HG02870 (cell line): Measurements from ENCODE around the gene PERM1.

Experiments
- ATAC-seq: cut with Tn5 transposase; IDR thresholded peaks from one replicate; pipeline ENCODE4 v1.9.1; 2021; ENCODE audit warnings: mild to moderate bottlenecking, moderate library complexity; ENCODE audit not compliant: unreplicated experiment

PERM1 gene

DNA sequence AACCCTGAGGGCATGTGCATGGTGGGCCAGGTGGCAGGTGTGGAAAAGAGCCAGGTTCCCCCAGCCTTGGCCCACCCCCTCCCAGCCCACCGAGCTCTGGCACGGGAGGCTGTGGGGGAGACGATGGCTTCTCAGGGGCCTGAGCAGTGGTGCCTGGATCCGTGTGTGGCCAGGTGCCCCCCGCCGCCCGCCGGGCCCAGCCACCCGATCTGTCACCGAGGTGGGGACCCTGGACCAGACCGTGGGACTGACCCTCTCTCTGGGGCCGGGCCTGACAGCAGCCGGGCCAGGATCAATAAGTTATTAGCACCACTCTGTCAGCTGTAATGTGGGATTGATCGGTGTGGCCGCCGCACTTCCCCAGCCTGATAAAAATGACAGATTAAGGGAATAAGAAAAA is 44.4 kb downstream of the PERM1 start:
- ATAC-seq = no peak

DNA sequence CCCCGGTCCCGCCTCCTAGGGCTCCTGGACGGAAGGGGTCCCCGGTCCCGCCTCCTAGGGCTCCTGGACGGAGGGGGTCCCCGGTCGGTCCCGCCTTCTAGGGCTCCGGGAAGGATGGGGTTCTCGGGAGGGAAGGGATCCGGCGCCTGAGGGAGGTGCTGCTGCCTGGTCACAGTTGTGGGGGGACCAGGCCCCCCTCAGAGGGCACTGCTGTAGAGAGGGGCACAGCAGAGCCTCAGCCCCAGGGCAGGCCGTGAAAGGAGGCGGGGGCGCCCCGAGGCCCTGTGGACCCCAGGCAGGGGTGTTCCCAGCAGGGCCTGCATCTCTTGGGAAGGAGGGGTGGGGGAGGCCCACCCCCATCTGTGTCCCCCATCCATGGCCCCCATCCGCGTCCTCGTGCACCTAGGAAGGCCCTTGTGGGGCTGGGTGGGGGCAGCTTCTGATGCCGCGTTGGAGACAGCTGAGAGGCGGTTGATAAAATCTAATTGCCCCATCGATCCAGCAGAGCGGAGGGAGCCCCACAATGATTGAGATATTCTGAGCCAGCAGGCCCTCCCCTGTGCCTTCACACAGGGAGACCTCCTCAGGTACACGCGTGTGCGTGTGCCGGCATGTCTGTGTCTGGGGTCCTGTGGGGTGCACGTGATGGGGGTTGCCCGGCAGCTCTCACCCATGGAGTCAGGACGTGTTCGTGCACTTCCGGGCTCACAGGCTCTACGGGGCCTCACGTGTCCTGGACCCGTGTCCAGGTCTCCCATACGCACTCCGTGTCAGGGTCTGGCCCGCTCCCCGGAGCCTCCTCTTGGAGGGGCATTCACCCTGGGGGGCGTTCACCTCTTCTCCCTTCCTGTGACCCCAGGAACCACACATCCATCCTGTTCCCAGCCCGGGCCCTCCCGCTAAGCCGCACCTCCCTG is 45.3 kb downstream of the PERM1 start:
- ATAC-seq = no peak

DNA sequence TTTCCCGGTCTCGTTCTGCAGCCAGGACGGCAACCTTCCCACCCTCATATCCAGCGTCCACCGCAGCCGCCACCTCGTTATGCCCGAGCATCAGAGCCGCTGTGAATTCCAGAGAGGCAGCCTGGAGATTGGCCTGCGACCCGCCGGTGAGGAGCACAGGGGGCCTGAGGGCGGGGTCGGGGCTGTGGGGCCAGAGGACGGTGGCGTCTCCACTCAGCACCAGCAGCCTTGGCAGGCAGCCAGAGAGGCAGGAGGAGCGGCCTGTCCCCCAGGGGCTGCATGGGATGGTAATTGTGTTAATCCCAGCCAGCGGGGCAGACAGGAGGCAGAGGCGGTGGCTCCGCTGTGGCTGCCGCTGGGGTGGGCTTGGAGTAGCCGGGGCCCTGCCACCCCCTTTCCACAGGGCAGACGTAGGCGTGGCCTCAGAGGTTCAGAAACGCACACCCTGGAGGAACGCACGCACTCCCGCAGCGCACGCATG is 46.1 kb downstream of the PERM1 start:
- ATAC-seq = no peak

DNA sequence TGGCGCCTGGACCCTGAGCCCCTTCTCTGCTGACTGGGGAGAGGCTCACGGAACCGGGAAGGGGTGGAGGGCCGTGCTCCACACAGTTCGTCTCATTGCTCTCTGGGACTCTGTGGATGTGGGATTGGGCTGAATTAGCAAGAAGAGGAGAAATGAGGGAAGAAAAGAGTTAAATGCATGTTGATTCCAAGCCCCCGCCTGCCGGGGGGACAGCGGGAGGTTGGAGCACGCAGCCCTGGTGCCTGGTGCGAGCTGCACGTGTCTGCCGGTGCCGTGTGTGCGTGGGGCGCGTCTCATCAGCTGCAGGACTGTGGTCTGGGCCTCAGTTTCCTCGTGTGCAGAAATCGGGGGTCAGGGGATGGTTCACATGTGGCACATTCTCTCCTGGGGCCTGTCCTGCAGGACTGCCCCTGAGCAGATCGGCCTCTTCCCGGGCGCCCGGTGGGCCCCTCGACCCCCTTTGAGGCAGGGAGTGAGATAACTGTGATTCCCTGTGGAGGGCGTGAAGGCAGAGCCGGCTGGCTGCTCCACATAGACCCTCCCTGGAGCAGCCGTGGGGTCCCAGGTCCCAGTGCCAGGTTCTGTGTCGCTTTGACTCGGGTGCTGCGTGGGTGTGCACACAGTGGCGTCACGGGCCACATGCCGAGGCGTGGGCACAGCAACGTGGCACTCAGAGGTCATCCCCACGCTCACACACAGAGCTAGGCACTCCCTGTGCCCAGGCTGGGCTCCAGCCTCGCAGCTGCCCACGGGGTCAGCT is 46.7 kb downstream of the PERM1 start:
- no peak for ATAC-seq

DNA sequence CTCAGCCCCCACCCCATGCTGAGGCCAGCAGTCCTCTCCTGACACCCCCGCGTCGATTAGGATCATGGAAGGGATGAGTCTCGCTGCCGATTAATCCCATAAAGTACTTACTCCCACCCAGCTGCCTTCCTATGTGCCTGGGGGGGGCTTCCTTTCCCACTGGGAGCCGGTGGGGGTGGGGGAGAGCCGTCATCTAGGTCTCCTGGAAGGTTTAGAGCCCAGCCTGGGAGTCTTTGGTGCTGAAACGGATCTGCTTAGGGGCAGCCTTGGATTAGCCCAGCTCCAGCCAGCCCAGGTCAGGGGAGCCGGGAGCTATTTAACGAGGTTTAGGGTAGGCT is 48.3 kb downstream of the PERM1 start:
- no peak for ATAC-seq

DNA sequence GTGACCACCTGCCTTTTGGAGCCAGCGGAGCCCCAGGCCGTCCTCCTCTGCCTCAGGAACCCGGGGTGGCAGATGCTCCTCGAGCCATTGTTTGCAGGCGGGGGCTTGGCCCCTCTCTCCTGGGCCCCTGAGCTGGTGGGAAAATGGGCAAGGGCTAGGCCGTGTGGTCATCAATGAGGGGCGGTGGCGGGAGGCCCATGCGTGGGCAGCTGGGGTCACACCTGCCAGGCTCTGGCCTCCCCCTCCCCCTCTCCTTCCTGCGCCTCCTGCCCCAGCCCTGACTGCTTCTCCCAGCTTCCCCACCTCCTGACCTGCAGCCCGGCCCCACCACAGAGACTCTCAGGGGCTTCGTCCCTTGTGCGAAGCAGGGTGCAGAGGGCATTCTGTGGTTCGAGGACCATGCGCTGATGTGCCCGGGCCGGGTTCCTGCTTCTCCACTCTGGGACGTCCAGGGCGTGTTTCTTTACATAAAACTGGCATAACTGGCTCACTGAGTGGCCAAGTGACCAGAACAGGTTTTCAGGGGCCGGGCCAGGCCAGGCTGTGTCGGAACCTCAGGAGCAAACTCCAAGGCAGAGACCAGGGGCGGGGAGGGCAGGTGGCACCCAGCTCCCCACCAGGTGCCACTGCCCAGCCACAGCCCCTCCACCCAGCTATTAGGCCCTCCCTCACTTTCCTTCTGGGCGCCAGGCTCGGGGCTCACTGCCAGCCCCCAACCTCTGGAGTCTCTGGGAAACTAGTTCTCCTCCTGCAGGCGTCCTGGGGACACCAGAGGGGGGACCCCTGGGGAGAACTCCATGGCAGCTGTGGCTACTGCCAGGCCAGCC is 48.9 kb downstream of the PERM1 start:
- ATAC-seq = no peak

DNA sequence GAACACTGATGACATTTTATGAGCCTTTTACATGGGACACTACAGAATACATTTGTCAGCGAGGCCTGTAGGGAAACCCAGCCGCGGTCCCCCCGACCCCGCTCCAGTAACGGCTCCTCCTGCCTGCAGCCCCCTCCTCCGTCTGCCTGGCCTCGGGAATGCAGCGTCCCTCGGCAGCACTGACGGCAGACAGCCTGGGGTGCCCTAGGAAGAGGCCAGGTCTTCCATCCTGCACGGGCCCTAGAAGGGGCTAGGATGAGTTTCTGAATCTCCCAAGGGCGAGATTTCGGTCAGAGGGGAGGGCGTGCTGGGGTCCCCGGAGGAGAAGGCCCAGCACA is 49.8 kb downstream of the PERM1 start:
- ATAC-seq = no peak

DNA sequence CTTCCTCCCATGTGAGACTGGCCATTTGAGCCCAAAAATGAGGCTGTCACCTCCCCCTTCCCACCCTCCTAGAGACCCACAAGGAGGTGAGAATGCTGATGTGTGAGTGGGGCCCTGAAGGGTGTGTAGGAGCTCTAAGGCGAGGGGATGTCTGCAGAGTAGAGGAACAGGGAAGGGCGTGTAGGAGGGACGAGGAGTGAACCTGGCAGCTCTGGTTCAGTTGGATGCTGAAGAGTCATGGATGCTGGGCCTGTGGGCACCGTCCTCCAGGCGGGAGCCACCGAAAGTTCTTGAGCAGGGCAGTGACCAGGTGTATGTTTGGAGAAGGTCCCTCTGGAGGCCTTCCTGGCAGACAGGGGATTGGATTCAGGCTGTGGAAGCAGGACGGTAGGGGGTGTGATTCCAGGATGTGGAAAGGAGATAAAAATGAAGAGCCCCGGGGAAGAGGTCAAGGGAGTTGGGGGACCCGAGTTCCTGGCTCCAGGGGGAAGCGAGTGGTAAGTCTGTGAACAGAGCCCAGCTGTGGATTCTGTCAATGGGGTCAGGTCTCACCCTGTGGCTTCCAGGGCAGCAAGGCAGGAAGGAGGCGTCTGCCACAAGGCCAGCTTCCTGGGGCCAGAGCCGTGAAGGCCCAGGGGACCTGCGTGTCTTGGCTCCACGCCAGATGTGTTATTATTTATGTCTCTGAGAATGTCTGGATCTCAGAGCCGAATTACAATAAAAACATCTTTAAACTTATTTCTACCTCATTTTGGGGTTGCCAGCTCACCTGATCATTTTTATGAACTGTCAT is 50.3 kb downstream of the PERM1 start:
- no peak for ATAC-seq

DNA sequence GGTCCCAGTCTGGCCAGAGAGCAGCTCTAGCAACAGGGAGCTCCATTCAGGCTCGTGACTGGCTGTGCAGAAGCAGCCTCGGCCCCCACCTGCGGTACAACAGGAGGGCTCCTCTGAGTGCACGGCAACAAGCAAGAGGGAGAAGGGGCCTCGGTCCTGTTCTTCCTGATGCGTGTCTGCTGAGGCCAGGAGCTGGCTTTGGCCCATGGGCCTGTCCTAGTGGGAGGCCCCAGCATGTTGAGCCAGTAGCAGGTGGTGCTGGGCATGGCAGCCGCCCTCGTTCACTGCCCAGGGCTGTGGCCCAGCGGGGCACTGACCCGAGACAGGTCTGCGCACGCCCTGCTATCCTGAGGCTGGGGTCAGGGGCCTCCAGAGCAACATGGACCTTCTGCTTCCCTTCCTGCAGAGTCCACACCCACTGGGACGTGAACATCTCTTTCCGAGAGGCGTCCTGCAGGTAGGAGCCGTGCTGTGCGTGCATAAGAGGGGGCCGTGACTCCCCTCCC is 51.2 kb downstream of the PERM1 start:
- no peak for ATAC-seq

DNA sequence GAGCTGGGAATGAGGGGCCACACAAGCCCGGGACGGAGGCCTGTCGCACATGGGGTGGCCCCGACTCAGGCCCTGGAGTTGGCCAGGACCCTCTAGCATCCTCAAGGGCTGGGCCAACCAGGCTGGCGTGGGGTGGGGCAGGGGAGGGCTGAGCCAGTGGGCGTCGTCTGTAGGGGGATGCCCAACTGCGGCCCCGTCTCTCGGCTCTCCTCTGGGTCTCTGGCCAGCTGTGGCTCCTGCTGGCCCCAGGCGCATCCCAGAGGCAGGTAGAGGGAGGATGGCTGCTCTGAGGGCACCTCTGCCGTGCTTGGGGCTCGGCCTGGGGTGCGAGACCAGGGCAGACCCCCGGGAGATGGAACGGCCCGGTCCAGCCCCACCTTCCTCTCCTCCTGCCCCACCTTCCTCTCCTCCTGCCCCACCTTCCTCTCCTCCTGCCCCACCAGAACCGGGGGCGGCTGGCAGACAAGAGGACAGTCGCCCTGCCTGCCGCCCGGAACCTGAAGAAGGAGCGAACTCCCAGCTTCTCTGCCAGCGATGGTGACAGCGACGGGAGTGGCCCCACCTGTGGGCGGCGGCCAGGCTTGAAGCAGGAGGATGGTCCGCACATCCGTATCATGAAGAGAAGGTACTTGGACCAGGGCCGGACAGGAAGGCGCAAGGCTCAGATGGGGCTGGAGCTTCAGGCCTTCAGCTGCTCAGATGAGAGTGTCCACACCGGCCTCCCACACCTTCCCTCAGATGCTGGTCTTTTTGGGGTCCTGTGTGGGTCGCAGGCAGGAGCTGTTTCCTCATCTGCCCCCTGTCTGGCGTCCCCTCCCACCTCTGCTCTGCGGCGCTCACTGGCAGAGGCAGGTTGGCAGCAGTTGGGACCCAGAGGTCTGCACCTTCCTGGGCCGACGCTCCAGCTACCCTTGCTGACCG is 51.9 kb downstream of the PERM1 start:
- ATAC-seq = no peak

DNA sequence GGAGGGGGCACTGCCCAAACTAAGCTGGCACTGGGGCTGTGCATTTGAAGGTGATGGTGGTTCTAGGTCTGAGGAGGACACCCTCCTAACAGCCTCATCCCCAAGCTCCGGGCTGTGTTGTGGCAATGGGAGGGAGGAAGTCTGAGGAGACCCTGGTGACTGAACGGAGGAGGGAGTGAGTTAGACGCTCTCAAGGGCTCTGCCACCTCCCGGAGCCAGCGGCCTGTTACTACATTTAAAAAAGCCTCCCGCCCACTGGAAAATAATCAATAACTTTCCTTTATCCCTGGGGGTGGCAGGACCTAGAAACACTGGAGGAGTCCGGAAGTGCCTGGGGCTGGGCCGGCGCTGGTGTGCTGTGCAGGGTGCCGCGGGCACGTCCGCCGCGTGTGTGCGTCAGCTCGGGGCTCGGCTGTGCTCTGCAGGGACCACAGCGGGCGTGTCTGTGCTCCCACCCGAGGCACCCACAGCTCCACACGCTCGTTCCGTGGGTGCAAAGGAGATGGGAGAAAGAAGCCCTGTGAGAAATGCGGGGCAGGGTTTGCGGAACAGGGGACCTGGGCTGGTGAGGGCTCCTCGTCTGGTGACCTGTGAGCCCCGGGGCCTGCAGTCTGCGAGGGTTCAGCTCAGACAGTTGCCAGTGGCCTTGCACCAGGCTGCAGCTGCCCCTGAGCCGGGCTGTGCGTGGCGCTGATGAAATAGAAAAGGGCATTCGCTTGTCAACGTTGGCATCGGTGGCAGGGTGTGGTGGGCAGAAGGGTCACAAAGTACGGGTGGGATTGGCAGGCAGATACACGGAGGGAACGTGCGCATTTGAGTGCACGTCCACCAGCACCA is 52.9 kb downstream of the PERM1 start:
- no peak for ATAC-seq

DNA sequence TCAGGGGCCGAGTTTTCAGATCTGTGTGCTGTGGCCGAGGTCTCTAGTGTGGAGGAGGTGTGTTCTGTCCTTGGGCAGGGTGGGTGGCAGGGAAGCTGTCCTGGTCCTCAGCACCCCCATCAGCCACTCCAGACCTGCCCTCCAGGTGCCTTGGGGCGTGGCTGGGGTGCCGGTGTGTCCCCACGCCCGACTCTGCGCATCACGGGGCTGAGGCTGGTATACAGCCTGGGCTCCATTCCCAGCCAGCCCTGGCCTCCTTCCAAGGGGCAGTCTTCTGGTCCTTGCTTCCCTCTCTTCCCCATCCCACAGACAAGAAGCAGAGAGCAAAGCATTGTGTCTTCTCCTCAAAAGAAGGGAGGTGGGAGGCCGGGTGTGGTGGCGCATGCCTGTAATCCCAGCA is 54.1 kb downstream of the PERM1 start:
- no peak for ATAC-seq

DNA sequence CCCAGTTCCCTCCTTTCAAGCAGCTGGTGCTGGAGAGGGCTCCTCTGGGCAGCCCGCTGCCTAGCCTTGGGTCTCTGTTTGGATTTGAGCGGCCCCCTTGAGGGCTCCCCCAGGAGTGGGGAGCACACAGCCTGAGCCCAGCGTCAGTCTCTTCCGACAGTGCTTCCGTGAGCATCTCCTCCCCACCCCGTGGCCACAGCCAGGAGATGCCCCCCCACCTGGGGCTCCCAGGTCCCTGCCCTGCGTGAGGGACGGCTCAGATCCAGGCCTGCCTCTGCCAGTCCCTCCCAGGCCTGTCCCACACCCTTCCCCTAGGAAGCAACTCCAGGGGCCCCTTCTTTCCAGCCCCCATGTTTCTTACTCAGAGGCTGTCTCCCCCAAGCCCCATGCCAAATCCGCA is 54.7 kb downstream of the PERM1 start:
- no peak for ATAC-seq

DNA sequence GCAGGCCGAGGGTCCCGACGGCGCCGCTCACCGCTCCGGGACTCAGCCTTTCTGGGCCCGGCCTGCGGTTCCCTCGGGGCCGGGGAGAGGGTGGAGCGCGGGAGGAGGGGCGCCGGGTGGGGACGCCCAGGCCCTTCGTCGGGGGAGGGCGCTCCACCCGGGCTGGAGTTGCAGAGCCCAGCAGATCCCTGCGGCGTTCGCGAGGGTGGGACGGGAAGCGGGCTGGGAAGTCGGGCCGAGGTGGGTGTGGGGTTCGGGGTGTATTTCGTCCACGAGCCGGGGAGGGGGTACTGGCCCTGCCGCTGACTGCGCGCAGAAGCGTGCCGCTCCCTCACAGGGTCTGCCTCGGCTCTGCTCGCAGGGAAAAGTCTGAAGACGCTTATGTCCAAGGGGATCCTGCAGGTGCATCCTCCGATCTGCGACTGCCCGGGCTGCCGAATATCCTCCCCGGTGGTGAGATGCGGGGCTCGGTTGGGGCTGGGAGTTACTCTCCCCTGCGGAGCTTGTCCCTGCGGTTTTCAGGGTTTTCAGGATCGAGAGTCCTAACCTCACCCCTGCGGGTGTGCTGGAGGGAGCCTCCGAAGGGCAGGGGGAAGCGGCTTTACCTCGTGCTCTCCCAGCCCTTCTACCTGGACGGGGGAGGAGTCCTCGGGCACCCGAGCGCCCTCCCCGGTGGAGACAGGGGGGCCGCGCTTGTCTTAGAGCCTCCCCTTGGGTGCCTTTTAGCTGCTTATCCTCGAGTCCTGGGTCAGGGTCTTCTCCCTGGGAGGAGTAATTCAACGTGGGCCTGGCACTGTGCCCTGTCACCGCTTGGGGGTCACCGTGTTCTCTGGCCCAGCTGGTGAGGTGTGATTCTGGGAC is 56.1 kb downstream of the PERM1 start:
- ATAC-seq = no peak
